ENCODE data around the gene TPRA1. TPM values are rescaled to one million over a fixed set of nuclear protein-coding genes. Genes with fewer than 3 reads are reported as not detected.

The TPRA1 gene
- total RNA-seq, 1 donor from 2014 or later, result 76.6 TPM

DNA sequence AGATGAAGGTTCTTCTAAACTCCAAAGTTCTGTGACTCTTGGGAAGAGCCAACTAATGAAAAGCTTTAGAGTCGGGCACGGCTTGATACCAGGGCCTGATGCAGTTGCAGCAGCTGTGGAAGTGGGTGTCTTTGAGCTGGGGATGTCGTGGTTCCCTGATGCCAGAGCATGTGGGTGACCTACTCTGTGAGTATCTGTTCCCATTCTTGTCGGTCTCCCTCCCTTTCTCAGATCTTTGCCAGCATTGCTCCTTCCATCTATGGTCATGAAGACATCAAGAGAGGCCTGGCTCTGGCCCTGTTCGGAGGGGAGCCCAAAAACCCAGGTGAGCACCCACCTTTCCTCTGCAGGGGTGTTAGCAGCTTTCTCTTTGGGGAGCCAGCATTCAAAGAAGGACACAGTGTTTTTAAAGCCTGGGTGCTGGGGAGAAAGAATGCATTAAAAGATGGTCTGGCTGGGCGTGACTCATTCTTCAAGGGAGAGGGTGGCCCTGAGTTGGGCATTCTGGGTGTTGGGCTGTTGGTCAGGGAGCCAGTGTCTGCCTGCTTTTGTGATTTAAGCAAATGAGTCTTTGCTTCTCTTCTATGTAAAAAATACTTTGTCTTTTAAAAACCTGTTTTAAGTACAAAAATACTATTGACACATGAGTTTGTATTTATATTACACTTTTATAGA lies 25.2 kb upstream of the TPRA1 start:
- TF ChIP-seq, protein P1, sequence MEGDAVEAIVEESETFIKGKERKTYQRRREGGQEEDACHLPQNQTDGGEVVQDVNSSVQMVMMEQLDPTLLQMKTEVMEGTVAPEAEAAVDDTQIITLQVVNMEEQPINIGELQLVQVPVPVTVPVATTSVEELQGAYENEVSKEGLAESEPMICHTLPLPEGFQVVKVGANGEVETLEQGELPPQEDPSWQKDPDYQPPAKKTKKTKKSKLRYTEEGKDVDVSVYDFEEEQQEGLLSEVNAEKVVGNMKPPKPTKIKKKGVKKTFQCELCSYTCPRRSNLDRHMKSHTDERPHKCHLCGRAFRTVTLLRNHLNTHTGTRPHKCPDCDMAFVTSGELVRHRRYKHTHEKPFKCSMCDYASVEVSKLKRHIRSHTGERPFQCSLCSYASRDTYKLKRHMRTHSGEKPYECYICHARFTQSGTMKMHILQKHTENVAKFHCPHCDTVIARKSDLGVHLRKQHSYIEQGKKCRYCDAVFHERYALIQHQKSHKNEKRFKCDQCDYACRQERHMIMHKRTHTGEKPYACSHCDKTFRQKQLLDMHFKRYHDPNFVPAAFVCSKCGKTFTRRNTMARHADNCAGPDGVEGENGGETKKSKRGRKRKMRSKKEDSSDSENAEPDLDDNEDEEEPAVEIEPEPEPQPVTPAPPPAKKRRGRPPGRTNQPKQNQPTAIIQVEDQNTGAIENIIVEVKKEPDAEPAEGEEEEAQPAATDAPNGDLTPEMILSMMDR (conservative IDR thresholded peaks at IDR 0.05; ENCODE audit: low read depth, low read length), result no peak
- DNase-seq (ENCODE audit: low read depth), result no peak
- H3K4me3 ChIP-seq (ENCODE audit: low read depth, low read length), result no peak overlapping the region

DNA sequence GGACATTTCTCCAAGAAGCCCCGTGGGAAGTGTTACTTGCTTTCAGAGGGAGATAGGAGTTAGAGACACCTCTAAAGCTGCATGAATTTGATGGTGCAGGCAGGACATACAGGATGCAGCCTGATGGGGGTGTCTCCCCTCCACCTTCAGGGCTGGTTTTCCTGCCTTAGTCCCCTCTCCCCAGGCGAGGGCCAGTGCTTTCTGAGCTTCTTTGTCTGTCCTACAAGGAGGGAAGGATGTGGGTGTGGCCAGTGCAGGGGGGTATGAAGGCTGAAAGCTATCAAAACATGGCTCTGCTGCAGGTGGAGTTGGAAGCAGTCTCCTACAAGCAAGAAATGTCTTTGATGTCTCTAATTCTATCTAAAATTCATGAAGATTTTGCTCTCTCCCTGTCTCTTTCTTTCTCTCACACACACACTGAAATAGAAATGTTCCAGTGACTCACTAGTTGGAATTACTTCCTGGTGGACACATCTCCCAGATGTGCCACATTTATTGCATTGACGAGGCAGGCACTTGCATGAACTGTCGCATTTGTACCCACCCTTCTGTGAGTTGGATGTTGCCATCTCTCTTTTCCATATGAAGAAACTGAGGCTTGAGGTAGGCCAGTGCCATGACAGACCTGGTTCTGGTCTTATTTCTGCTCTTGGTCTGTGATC lies 24.5 kb upstream of the TPRA1 start:
- TF ChIP-seq, protein P1 (conservative IDR thresholded peaks at IDR 0.05; ENCODE audit: low read depth, low read length), result no peak
- H3K4me3 ChIP-seq (ENCODE audit: low read depth, low read length), result no peak overlapping the region
- DNase-seq (ENCODE audit: low read depth), result no peak

DNA sequence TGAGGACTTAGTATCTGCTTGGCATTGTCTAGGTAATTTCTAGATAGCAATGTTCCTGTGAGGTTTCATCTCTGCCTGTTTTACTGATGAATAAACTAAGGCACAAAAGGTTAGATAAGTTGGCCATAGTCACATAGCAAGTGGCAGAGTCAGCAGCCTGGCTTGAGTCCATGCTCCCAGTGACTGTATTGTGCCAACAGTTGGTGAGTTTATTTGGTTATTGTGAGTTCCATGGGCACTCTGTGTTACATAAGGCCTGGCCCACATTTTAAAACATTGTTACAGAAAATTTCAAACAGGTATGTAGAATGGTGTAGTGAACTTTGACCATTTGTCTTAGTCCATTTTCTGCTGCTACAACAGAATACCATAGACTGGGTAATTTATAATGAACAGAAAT lies 22.9 kb upstream of the TPRA1 start:
- no peak for DNase-seq (ENCODE audit: low read depth)
- H3K4me3 ChIP-seq (ENCODE audit: low read depth, low read length), result no peak overlapping the region
- TF ChIP-seq, protein P1 (conservative IDR thresholded peaks at IDR 0.05; ENCODE audit: low read depth, low read length), result no peak

DNA sequence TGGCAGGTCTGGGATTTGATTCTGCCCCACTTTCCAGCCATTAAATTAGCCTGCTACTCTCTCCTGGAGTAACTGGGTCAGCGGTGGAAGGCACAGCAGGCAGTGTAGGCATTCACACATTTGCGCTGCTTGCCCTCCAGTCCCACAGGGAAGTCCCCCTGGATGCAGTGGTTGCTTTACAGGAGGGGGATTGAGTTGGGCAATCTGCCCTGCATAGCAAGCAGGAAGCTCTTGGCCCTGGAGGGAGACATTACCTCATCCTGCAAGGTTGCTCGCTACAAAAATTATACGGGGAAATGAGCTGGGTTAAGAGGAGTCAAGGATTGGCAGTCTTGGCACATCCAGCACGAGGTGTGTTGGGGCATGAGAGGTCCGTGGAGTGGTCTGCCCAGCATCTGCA lies 22.4 kb upstream of the TPRA1 start:
- TF ChIP-seq, protein P1 (conservative IDR thresholded peaks at IDR 0.05; ENCODE audit: low read depth, low read length), result no peak
- H3K4me3 ChIP-seq (ENCODE audit: low read depth, low read length), result no peak overlapping the region
- no peak for DNase-seq (ENCODE audit: low read depth)

DNA sequence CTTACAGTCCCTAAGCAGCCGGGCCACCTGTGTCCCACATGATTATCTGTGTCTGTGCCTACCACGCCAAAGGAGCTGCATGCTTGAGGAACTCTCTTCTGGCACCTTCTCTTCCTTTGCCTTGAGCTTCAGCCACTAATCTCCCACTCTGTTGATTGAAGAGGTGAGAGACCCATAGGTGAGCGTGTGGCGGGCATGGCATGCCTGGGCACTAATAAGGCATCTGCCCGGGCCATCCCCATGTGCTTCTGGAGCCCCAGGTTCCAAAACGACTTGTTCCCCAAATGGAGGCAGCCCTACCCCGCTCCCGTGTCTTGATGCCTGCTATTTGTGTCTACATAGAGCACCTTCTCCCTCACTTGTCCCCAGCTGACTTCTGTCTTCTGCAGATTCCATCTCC lies 20.7 kb upstream of the TPRA1 start:
- no peak overlapping the region for H3K4me3 ChIP-seq (ENCODE audit: low read depth, low read length)
- no peak for DNase-seq (ENCODE audit: low read depth)
- TF ChIP-seq, protein P1 (conservative IDR thresholded peaks at IDR 0.05; ENCODE audit: low read depth, low read length), result no peak

DNA sequence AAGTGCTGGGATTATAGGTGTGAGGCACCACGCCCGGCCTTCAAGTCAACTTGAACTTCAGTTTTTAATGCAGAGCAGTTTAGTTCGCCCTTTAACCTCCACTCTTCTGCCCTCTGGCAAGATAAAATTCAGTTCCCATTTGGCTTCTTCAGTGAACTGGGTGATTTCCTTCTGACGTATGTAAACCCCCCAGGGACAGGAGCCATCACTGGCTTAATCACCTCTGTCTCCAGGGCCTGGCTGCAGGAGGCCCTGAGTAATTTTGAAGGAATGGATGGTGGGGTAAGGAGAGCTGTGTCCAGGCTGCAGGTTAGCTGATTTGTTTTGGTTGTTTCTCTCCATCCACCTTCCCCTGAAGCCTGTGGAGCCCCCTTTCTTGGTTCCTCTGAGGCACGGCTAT lies 19.6 kb upstream of the TPRA1 start:
- H3K4me3 ChIP-seq (ENCODE audit: low read depth, low read length), result no peak overlapping the region
- TF ChIP-seq, protein P1 (conservative IDR thresholded peaks at IDR 0.05; ENCODE audit: low read depth, low read length), result no peak
- DNase-seq (ENCODE audit: low read depth), result no peak

DNA sequence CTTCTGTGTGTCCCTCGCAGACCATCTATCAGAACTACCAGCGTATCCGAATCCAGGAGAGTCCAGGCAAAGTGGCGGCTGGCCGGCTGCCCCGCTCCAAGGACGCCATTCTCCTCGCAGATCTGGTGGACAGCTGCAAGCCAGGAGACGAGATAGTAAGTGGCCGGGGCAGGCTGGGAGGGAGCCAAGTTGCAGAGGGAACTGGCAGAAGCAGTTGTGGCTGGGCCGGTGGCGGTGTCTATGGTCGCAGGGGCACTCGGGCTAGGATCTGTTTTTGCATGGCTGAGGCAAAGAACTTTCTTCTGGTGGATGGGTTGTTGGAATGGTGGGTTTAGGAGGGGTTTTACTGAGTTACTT lies 17.8 kb upstream of the TPRA1 start:
- TF ChIP-seq, protein P1 (conservative IDR thresholded peaks at IDR 0.05; ENCODE audit: low read depth, low read length), result no peak

More for the DNA sequence above, 17.8 kb upstream of the TPRA1 start:
- no peak overlapping the region for H3K4me3 ChIP-seq (ENCODE audit: low read depth, low read length)
- no peak for DNase-seq (ENCODE audit: low read depth)

Measured in epithelial cell of proximal tubule (primary cell).